Measurements from ENCODE around the gene GJB1.

Gene GJB1

DNA sequence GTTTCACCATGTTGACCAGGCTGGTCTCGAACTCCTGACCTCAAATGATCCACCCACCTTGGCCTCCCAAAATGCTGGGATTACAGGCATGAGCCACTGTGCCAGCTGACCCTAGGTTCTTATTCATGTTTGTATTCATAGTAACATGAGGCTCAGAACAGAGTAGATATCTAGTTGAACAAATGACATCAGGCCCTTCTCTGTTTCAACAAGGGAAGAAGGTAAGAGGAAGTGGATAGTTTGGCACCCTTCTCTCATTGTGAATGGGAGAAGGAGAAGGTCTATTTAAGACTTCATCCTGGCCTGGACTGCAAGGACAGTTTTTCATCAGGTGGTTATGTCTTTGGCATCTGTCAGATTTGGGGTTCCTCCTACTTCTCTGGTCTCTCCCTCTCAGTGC is 13.8 kb downstream of the GJB1 start:
- TF ChIP-seq, protein P1, sequence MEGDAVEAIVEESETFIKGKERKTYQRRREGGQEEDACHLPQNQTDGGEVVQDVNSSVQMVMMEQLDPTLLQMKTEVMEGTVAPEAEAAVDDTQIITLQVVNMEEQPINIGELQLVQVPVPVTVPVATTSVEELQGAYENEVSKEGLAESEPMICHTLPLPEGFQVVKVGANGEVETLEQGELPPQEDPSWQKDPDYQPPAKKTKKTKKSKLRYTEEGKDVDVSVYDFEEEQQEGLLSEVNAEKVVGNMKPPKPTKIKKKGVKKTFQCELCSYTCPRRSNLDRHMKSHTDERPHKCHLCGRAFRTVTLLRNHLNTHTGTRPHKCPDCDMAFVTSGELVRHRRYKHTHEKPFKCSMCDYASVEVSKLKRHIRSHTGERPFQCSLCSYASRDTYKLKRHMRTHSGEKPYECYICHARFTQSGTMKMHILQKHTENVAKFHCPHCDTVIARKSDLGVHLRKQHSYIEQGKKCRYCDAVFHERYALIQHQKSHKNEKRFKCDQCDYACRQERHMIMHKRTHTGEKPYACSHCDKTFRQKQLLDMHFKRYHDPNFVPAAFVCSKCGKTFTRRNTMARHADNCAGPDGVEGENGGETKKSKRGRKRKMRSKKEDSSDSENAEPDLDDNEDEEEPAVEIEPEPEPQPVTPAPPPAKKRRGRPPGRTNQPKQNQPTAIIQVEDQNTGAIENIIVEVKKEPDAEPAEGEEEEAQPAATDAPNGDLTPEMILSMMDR (IDR thresholded peaks at IDR 0.05; ENCODE audit: control insufficient read depth, extremely low read depth, insufficient read depth), result no peak
- no peak for DNase-seq (ENCODE audit: low read depth)
- no peak overlapping the region for H3K4me3 ChIP-seq (ENCODE audit: low read depth, low read length)

DNA sequence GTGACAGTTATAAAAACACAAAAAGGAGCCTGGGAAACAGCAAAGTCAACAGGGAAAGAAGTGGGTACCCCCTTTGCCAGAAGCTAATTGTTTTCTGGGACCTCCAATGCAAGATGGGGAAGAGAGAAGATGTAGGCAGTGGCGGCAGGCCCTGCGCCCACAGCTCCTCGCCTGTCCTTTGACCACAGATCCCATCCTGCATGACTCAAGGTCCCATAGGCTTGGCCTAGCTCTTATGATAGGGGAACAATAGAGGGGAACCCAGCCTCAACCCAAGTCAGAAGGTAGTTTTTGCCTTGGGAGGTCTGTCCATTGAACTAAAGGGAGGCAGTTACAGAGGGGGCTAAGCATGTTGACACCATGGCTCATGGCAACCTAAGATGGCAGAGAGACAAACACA is 16.8 kb downstream of the GJB1 start:
- TF ChIP-seq, protein P1 (IDR thresholded peaks at IDR 0.05; ENCODE audit: control insufficient read depth, extremely low read depth, insufficient read depth), result no peak
- no peak overlapping the region for H3K4me3 ChIP-seq (ENCODE audit: low read depth, low read length)
- no peak for DNase-seq (ENCODE audit: low read depth)

DNA sequence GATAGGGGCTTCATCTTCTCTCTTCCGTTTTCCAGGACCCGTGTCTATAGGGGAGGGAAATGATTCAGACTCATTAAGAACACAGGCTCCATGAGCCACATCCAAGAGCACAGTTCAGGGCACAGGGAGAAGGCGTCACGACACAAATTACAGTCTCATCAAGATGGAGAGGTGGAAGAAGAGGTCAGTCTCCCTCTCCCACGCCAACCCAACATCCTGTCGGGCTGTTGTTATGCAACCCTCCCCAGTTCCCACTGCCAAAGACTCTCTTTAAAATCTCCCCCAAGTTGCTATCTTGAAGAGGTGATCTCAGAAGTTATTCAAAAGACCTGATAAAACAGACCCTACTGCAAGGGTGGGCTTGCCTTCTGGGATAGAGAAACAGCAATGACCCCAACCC is 18.3 kb downstream of the GJB1 start:
- no peak for DNase-seq (ENCODE audit: low read depth)
- TF ChIP-seq, protein P1 (IDR thresholded peaks at IDR 0.05; ENCODE audit: control insufficient read depth, extremely low read depth, insufficient read depth), result no peak
- H3K4me3 ChIP-seq (ENCODE audit: low read depth, low read length), result no peak overlapping the region

DNA sequence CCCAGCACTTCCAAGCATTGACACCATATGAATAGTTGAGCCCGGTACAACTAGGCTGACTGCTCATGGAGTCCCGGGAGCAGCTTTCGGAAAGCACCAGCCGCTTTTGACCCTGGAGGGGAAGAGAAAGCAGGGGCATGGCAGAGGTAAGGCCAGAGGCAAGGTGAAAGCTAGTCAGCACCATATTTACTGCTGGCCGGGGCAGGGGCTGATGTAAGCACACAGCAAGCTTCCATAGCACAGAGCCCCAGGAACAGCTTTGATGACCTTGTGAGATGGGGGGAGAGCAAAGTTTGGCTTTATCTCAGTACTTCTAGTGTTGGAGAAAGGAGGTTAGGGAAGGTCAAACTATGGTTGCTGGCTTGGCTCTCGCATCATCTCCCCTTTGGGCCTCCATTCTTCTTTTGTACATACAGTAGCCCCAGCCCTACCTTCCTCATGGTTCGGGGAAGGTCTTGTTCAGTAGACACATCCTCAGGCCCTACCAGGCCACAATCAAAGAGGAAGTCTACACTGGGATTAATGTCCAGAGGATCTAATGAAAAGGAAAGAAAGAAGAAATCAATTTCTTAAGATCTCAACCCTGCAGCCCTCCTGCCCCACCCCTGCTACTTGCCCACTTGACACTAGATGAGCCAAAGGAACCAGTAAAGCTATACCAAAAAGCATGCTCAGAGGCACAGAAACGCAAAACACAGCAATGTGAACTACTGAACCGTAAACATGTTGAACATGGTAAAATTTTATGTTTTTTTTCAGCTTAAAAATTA is 21.5 kb downstream of the GJB1 start:
- DNase-seq (ENCODE audit: low read depth), result no peak
- no peak overlapping the region for H3K4me3 ChIP-seq (ENCODE audit: low read depth, low read length)
- TF ChIP-seq, protein P1 (IDR thresholded peaks at IDR 0.05; ENCODE audit: control insufficient read depth, extremely low read depth, insufficient read depth), result no peak

DNA sequence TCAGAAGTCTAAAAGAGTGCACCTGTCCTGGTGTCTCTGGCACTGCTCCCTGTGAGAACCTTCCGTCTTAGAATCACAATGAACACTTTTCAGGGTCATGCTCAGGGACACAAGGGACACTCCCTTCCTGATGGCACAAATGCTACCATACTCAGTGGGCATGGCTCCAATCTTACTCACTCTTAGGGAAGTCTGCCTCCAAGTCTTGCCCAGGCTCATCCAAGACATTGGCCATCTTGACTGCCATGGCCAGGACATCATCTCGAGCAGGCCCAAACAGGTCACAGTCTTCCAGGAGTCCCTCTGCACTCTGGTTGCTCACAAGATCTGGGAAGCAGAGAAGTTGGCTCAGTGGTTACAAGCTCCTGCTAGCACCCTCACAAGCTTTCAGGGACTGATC is 22.1 kb downstream of the GJB1 start:
- TF ChIP-seq, protein P1 (IDR thresholded peaks at IDR 0.05; ENCODE audit: control insufficient read depth, extremely low read depth, insufficient read depth), result no peak
- DNase-seq (ENCODE audit: low read depth), result no peak
- no peak overlapping the region for H3K4me3 ChIP-seq (ENCODE audit: low read depth, low read length)

DNA sequence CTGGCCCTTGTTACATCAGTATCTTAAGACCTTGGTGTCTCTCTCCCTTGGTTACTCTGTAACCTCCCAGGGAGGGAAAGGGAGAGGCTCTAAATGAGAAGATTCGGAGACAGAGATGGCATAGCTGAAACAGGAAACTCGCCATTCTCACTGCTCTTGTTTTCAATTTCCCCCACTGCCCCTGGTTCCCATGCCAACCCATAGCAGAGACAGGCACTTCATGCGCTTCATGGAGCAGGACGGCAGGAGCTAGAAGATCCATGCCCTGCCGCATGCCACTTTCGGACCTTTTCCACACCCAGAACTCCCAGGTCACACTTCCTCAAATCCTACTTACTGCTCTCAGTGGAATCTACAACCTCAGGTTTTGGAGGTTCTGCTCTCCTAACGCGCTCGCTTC is 27.8 kb downstream of the GJB1 start:
- no peak for DNase-seq (ENCODE audit: low read depth)
- no peak overlapping the region for H3K4me3 ChIP-seq (ENCODE audit: low read depth, low read length)
- TF ChIP-seq, protein P1 (IDR thresholded peaks at IDR 0.05; ENCODE audit: control insufficient read depth, extremely low read depth, insufficient read depth), result no peak

DNA sequence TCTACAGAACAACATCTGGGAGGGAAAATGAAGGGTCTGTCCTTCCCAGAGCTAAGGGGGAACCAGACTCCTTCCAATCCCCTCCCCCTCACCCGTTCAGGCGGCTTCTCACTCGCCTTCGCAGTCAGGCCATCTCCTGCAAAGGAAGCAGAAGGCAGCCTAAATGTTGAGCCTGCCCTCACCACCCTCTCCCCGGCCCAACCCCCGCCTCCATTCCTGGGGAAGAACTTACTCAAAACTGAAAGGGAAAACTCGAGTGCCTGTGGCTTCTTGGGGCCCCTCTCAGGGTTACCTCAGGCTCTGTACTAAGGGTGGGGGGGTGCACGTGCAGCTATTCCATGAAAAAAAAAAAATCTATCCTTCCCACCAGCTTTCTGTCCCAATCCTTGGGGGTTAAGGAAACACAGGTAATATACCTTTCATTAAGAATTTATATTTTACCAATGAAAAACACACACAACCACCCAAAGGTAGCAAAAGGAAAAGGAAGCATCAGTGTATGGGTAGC is 28.5 kb downstream of the GJB1 start:
- TF ChIP-seq, protein P1 (IDR thresholded peaks at IDR 0.05; ENCODE audit: control insufficient read depth, extremely low read depth, insufficient read depth), result no peak
- no peak for DNase-seq (ENCODE audit: low read depth)
- H3K4me3 ChIP-seq (ENCODE audit: low read depth, low read length), result no peak overlapping the region

All from LNCaP clone FGC (cell line).